Gastroesophageal sphincter (tissue), 3 donors: ENCODE data around the gene RTCA.

Experiments used
- CTCF ChIP-seq, 4 experiments: fragments of 200-600 bp in 2 of 4; fragments of 450-650 bp in 2 of 4; sonication (generic) in 1 of 4; IDR thresholded peaks; one replicate each; pipeline ENCODE4 v1.5.1; 2017 to 2019; ENCODE audit warnings: antibody characterized with exemption in 4 of 4, mild to moderate bottlenecking in 2 of 4, moderate library complexity in 2 of 4
- POLR2AphosphoS5 ChIP-seq: sonication (generic); formaldehyde crosslinking; IDR thresholded peaks from one replicate; pipeline ENCODE4 v1.6.1; 2017; ENCODE audit warnings: antibody characterized with exemption

DNA sequence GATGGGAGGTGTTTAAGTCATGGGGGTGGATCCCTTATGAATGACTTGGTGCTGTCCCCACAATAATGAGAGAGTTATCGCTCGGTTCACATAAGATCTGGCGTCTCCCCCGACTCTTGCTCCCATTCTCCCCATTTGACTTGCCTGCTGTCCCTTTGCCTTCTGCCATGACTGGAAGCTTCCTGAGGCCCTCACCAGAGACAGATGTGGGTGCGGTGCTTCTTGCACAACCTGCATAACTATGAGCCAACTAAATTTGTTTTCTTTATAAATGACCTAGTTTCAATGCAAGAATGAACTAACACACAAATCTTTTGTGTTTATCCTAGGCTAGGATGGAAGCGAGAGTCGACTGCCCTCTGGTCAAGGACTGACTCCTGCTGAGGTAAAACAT is 55.1 kb downstream of the RTCA start:
- TF ChIP-seq POLR2AphosphoS5 (no peak), CTCF (IDR thresholded peaks at IDR 0.05) (no peak)
